ENCODE data around the gene TMEM108.
A peak's percentile ranks its signal among the peaks of the same experiment; 100 is the strongest.

TMEM108 gene

DNA sequence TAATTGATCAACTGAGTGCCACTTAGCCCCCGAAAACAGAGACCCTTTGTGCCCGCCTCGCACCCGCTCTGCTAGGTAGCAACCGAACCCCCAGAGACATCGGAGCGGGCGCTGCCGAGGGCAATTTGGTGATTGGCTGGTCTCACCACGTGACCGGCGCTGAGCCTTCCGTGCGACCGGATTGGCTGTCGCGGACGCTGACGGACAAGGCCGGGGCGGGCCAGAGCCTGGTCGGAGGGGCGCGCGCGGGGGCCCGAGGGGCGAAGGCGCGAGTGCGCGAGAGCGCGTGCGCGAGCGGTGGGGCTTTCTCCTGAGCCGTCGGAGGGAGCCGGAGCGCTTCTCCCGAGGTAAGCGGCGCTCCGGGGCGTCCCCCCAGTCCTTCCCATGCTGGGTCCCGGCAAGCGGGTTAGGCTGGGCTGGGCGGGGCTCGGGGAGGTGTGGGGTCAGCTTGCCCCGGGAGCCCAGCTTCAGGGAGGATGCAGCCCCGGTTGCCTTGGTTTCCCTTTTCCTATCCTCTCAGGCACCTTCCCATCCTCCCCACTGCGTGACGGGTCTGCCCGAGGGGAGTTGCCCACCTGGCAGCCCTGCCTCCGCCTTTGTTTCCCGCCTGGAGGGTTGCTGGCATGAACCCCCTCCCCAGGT lies at the start of gene TMEM108:
TSS of gene TMEM108 (plus strand) at position 303 of the 642 bp plus-strand sequence.
- no peak for TF ChIP-seq GATA3 (IDR thresholded peaks at IDR 0.05; ENCODE audit: low read depth, low read length)
- no peak for TF ChIP-seq GATA2 (IDR thresholded peaks at IDR 0.05; ENCODE audit: low read depth, low read length)

DNA sequence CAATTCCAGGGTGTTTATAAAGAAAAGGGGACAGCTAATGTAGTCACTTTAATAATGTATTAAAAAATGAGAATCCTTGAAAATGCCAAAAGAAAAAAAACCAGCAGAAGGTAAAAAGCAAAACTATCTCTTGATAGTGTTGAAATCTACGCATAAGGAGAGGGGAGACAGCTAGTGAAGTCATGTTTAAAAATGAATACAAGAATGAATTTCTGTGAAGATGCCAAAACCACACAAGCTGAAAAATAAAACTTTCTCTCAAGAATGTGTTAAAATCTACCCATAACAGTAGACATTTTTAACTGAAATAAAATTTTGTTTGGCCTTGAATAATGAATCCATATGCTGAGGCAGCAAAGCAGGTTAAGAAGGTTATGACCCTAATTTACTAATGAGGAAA lies 42.2 kb upstream of the TMEM108 start:
- TF ChIP-seq GATA2 (IDR thresholded peaks at IDR 0.05; ENCODE audit: low read depth, low read length) (no peak), GATA3 (IDR thresholded peaks at IDR 0.05; ENCODE audit: low read depth, low read length) (no peak)

DNA sequence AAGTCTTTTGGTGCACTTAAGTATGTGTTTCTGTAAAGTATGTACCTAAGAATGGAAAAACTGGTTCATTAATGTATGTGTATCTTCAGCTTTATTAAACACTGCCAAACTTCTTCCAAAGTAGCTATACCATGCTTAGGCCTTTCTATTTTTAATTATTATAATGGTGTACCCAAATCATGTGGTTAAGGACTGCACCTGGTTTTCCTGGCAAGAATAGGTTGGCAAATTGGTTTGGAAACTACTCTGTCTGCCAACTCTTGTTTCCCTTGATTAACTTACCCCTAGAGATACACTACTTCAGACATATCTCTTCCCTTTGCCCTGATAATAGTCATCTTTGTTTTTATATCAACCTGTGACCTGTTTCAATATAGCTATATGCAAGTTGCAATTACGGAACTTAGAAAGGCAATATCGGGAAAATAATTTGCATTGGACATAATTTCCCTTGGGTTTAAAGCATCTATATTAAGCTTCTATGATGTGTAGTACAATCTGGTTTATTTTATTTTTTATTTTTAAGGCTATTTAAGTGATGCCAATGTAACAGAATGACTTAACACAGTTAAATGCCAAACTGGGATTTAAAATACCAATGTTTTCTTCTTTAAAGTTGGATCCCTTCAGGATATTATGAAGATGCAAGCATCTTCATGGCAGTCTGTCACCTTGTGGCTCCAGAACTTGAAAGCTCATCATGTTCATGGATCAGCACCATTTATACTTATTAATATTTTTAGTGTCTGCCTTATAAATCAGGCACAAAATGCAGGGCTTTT lies 40.6 kb upstream of the TMEM108 start:
- TF ChIP-seq GATA2 (IDR thresholded peaks at IDR 0.05; ENCODE audit: low read depth, low read length) (no peak), GATA3 (IDR thresholded peaks at IDR 0.05; ENCODE audit: low read depth, low read length) (no peak)

DNA sequence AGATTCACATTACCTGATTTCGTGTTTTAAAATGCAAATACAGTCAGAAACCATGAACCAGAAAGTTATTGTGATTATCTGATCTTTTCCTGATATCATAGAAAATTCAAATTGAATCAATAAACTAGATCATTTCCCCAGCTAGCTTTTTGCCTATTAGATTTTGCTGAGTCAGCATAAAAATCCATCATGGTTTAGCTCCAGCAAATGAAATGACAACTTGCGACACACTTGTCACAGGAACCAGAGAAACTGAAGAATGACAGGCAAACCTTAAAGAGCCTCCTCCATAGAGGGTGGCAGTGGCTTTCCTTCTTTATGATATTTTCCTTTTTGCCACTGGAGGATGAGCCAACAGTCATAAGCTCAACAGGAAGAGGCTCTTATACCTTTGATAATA lies 30.6 kb upstream of the TMEM108 start:
- no peak for TF ChIP-seq GATA3 (IDR thresholded peaks at IDR 0.05; ENCODE audit: low read depth, low read length)
- no peak for TF ChIP-seq GATA2 (IDR thresholded peaks at IDR 0.05; ENCODE audit: low read depth, low read length)

DNA sequence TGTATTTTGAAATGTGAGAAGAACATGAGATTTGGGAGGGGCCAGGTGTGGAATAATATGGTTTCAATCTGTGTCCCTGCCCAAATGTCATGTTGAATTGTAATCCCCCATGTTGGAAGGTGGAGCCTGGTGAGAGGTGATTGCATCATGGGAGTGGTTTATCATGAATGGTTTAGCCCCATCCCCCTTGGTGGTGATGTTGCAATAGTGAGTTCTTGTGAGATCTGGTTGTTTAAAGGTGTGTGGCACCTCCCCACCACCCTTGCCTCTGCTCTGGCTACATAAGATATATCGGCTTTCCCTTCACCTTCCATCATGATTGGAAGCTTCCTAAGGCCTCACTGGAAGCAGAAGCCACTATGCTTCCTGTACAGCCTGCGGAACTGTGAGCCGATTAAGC lies 23.9 kb upstream of the TMEM108 start:
- TF ChIP-seq GATA2 (IDR thresholded peaks at IDR 0.05; ENCODE audit: low read depth, low read length) = no peak
- no peak for TF ChIP-seq GATA3 (IDR thresholded peaks at IDR 0.05; ENCODE audit: low read depth, low read length)

DNA sequence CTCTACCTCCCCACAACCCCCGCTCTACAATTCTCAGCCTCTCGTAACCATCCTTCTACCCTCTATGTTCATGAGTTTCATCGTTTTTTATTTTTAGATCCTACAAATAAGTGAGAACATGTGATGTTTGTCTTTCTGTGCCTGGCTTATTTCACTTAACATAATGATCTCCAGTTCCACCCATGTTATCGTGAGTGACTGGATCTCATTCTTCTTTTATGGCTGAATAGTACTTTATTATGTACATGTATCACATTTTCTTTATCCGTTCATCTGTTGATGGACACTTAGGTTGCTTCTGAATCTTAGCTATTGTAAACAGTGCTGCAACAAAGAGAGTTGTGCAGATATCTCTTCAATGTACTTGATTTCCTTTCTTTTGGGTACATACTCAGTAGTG lies 22.6 kb upstream of the TMEM108 start:
- TF ChIP-seq GATA3 (IDR thresholded peaks at IDR 0.05; ENCODE audit: low read depth, low read length) = 0 out of 2 replicates have a peak, but pooled peaks have one; percentile 14

DNA sequence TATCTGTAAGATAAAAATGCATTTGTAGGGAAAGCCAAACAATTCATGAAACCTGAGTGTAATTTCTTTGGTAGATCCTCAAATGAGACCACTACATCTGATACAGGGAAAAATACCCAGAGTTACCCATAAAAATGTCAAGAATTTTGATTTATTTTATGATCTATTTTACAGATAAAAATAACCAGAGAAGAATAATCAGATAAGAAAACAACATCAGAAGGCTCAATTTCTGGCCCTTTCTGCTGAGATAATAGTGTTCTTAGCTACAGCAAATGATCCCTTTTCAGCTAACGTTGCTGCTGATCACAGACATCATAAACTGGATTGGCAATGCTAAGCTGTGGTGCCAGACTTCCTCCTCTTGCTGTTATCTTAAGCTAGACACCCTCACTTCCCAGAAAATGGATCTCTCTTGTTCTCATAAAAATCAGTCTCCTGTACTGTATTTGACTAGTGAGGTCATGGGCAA lies 21.3 kb upstream of the TMEM108 start:
- TF ChIP-seq GATA3 (IDR thresholded peaks at IDR 0.05; ENCODE audit: low read depth, low read length) (peak; percentile 99), GATA2 (IDR thresholded peaks at IDR 0.05; ENCODE audit: low read depth, low read length) (peak; percentile 89)

DNA sequence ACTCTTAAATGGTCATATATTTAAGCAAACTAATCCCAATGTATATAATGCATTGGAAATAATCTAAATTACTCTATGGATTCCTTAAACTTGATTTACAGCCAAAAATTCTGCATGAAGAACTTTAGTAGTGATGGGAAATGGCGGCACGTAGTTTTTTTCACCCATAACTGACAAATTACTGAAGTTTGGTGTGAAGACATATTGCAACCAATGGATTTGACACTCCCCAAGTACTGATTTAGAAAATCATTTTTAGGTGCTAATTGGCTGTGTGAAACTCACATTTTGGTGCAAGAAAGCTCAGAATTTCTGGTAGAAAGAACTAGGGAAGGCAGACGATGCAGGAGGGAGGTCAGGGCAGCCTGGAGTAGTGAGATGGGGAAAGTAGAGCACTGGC lies 19.3 kb upstream of the TMEM108 start:
- no peak for TF ChIP-seq GATA2 (IDR thresholded peaks at IDR 0.05; ENCODE audit: low read depth, low read length)
- TF ChIP-seq GATA3 (IDR thresholded peaks at IDR 0.05; ENCODE audit: low read depth, low read length) = no peak

DNA sequence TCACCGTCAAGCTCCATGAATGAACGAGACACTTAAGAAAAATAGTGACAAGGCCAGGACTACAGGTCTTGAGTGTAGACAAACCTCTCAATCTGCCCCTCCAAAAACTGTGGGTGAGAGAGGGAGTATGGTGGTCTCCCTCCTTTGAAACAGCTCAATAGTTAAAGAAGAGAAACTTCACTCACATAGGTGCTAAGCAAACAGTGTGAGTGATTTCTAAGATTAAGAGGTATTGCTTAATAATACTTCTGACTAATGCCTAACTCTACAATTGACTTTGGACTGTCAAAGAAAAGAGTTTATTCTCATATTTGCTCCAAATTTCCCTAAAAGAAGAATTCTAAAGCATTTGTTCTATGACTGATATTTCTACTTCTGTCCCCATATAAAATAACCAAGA lies 17.0 kb upstream of the TMEM108 start:
- TF ChIP-seq GATA3 (IDR thresholded peaks at IDR 0.05; ENCODE audit: low read depth, low read length) (no peak), GATA2 (IDR thresholded peaks at IDR 0.05; ENCODE audit: low read depth, low read length) (no peak)

DNA sequence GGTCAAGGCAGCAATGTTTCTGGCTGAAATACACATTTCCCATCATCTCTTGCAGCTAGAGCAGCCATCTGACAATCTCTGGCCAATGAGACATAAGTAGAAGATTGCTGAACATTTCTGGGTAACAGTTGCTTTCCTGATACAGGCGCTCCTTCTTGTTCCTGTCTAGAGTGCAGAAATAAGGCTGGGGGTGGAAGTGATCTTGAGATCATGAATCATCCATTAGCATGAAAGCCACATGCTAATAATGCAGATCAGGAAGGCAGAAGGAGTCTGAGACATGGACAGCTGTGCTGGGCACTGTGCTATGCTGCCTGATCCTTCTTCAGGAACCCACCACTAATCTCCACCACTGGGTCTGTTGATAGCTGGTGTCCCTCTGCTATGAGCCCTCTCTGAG lies 14.8 kb upstream of the TMEM108 start:
- TF ChIP-seq GATA2 (IDR thresholded peaks at IDR 0.05; ENCODE audit: low read depth, low read length) (no peak), GATA3 (IDR thresholded peaks at IDR 0.05; ENCODE audit: low read depth, low read length) (no peak)

DNA sequence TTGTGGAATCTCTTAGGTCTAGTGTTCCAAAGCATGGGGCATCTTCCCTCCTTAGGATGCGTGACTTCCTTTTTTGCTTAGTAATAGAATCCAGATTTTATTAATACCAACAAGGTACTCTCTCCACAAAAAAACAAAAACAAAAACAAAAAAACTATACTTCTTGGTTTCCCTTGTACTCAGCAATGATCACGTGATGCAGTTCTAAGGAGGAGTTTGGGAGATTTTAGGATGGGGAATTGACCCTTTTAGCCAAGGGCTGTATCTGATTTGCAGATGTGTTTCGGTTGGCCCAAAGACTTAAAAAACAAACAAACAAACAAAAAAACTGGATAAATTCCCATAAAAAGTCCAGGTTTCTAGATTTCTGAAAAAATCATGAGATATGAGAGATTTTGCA lies 12.6 kb upstream of the TMEM108 start:
- TF ChIP-seq GATA2 (IDR thresholded peaks at IDR 0.05; ENCODE audit: low read depth, low read length) (no peak), GATA3 (IDR thresholded peaks at IDR 0.05; ENCODE audit: low read depth, low read length) (no peak)

DNA sequence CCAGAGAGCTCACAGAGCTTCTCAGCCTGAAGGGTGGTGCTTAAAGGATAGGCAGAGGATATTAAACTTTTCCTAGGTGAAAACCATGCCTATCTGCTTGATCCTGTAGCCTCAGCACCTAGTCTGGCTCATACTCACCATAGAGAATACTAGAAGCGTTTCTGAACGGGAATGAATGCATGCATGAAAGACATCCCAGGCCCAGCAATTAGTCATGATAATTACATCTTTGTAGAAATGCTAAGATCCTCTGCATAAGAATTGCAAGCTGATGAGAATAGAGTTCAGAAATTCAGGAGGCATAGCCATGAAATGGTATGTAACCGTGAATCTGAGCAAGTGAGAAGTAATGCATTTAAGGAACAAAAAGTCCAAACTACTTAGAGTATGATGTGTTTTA lies 5.9 kb upstream of the TMEM108 start:
- no peak for TF ChIP-seq GATA2 (IDR thresholded peaks at IDR 0.05; ENCODE audit: low read depth, low read length)
- TF ChIP-seq GATA3 (IDR thresholded peaks at IDR 0.05; ENCODE audit: low read depth, low read length) = no peak

DNA sequence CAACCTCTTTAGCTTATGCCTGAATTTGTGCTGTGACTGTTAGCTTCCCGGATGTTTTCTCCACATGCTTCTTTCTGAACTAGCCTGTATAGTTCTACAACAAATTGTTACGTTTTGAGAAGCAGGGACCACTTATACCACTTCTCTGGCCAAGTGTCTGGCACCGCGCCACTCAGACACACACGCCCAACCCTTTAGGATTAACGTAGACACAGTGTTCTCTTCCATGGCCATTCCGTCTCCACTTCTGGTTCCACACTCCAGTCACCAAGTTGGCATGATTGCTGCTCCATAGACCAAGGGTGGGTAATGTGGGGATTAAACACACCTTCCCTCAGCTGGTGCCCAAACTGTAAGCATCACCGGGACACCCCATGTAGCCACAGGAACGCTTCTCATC lies 755 bp upstream of the TMEM108 start:
- no peak for TF ChIP-seq GATA2 (IDR thresholded peaks at IDR 0.05; ENCODE audit: low read depth, low read length)
- TF ChIP-seq GATA3 (IDR thresholded peaks at IDR 0.05; ENCODE audit: low read depth, low read length) = no peak

DNA sequence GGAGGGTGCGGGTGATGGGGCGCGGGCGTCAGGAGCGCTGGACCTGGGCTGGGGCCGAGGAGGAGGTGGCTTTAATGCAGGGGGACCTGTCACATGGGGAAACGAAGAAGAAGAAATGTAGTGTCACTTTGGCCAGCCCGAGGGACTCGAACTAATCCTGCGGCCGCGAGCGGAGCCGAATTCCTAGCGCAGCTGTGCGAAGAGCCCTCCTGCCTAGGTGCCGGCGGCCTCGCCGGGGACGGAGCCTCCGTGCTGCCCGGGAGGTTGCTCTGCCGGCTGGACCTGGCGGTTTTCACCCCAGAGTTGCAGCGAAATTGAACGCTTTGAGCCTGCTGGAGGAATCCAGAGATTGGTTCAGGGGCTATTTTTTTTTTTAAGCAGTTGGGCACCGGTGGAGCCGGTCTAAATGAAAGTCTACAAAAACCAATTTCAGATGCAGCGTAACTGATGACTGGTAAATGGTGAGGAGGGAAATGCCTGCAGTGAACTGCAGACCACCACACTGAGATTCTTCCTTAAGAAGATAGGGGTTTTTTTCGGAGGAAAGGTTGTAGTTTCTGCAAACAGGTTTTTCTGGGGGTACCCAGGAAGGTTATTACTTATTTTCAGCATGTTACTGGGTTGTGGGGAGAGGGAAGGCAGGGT lies 662 bp downstream of the TMEM108 start:
- TF ChIP-seq GATA3 (IDR thresholded peaks at IDR 0.05; ENCODE audit: low read depth, low read length) (no peak), GATA2 (IDR thresholded peaks at IDR 0.05; ENCODE audit: low read depth, low read length) (no peak)

Data from SH-SY5Y (cell line).